Neural cell (in vitro differentiated cells): Measurements from ENCODE around the gene ATG2B.

Experiments
- EP300 ChIP-seq: fragments of 450-650 bp; conservative IDR thresholded peaks from 2 replicates; pipeline ENCODE4 v1.6.1; 2014; ENCODE audit warnings: antibody characterized with exemption, mild to moderate bottlenecking, moderate library complexity; ENCODE audit not compliant: poor library complexity, severe bottlenecking
- EZH2 ChIP-seq: fragments of 200-600, 300-800 bp; shearing (Covaris generic), sonication (generic); IDR thresholded peaks from 2 replicates; pipeline ENCODE4 v1.6.1; 2014; ENCODE audit warnings: antibody characterized with exemption, low read length, borderline replicate concordance, mild to moderate bottlenecking; ENCODE audit not compliant: insufficient read depth, poor library complexity, severe bottlenecking
- POLR2AphosphoS5 ChIP-seq: IDR thresholded peaks from 2 replicates; pipeline ENCODE4 v1.6.1; 2012
- RAD21 ChIP-seq: fragments of 450-650 bp; conservative IDR thresholded peaks from 2 replicates; pipeline ENCODE4 v1.6.1; 2014; ENCODE audit warnings: antibody characterized with exemption, mild to moderate bottlenecking, moderate library complexity
- TF ChIP-seq, protein P1 (sequence below): fragments of 450-650 bp; IDR thresholded peaks from 2 replicates; pipeline ENCODE4 v1.5.1; 2014; ENCODE audit warnings: antibody characterized with exemption, mild to moderate bottlenecking, moderate library complexity; ENCODE audit not compliant: poor library complexity, severe bottlenecking
- TF ChIP-seq, protein P2 (sequence below): IDR thresholded peaks from 2 replicates; pipeline ENCODE4 v1.6.1; 2012; ENCODE audit warnings: borderline replicate concordance

DNA sequence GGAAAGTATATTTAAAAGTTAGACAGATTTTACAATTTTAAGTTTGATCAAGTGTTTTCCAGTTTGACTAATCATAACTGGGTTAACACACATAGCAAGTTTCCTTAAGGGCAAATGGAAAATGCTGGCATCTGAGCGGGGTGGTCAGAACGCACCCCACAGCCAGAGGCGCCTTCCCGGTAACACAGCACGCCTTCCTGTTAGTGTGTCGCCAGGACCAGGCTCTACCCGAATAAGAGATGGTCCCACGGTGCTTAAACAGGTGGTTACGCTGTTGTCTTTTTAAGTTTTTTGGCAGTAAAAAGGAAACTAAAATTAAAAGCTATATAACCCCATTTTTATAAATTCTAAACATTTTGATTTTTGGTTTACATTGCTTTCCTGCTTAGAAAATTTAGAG lies 79.1 kb downstream of the ATG2B start:
- TF ChIP-seq, protein P1, sequence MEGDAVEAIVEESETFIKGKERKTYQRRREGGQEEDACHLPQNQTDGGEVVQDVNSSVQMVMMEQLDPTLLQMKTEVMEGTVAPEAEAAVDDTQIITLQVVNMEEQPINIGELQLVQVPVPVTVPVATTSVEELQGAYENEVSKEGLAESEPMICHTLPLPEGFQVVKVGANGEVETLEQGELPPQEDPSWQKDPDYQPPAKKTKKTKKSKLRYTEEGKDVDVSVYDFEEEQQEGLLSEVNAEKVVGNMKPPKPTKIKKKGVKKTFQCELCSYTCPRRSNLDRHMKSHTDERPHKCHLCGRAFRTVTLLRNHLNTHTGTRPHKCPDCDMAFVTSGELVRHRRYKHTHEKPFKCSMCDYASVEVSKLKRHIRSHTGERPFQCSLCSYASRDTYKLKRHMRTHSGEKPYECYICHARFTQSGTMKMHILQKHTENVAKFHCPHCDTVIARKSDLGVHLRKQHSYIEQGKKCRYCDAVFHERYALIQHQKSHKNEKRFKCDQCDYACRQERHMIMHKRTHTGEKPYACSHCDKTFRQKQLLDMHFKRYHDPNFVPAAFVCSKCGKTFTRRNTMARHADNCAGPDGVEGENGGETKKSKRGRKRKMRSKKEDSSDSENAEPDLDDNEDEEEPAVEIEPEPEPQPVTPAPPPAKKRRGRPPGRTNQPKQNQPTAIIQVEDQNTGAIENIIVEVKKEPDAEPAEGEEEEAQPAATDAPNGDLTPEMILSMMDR = no peak
- TF ChIP-seq POLR2AphosphoS5 = no peak
- no peak for TF ChIP-seq EP300
- TF ChIP-seq EZH2 = no peak
- TF ChIP-seq, protein P2, sequence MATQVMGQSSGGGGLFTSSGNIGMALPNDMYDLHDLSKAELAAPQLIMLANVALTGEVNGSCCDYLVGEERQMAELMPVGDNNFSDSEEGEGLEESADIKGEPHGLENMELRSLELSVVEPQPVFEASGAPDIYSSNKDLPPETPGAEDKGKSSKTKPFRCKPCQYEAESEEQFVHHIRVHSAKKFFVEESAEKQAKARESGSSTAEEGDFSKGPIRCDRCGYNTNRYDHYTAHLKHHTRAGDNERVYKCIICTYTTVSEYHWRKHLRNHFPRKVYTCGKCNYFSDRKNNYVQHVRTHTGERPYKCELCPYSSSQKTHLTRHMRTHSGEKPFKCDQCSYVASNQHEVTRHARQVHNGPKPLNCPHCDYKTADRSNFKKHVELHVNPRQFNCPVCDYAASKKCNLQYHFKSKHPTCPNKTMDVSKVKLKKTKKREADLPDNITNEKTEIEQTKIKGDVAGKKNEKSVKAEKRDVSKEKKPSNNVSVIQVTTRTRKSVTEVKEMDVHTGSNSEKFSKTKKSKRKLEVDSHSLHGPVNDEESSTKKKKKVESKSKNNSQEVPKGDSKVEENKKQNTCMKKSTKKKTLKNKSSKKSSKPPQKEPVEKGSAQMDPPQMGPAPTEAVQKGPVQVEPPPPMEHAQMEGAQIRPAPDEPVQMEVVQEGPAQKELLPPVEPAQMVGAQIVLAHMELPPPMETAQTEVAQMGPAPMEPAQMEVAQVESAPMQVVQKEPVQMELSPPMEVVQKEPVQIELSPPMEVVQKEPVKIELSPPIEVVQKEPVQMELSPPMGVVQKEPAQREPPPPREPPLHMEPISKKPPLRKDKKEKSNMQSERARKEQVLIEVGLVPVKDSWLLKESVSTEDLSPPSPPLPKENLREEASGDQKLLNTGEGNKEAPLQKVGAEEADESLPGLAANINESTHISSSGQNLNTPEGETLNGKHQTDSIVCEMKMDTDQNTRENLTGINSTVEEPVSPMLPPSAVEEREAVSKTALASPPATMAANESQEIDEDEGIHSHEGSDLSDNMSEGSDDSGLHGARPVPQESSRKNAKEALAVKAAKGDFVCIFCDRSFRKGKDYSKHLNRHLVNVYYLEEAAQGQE = no peak
- no peak for TF ChIP-seq RAD21
